Prostate gland (tissue), 2 donors: Measurements from ENCODE around the gene SHC2. TPM values are rescaled to one million over a fixed set of nuclear protein-coding genes. Genes with fewer than 3 reads are reported as not detected.

Experiments
- DNase-seq: peaks from one replicate; pipeline ENCODE4 v3.0.0-alpha.2; 2019; ENCODE audit warnings: low spot score
- H3K27ac ChIP-seq, 2 donors: fragments of 200-600 bp; sonication (generic); 2 replicates each; pipeline ENCODE4 v1.5.1; 2017 to 2019
- H3K27me3 ChIP-seq: fragments of 200-600 bp; sonication (generic); replicated peaks from 2 replicates; pipeline ENCODE4 v1.5.1; 2019; ENCODE audit not compliant: insufficient read depth
- H3K36me3 ChIP-seq, 2 donors: fragments of 200-600 bp; sonication (generic); 1 replicate in 1 of 2; 2 replicates in 1 of 2; pipeline versions ENCODE4 v1.5.1 to v1.8.1; 2017 to 2019
- H3K4me1 ChIP-seq: fragments of 200-600 bp; sonication (generic); replicated peaks from 2 replicates; pipeline ENCODE4 v1.5.1; 2019
- H3K4me3 ChIP-seq, 2 donors: fragments of 200-600 bp; sonication (generic); 2 replicates each; pipeline ENCODE4 v1.5.1; 2017 to 2019
- H3K9me3 ChIP-seq: fragments of 200-600 bp; sonication (generic); 2 replicates; pipeline ENCODE4 v1.5.1; 2017
- POLR2A ChIP-seq: fragments of 450-650 bp; IDR thresholded peaks from one replicate; pipeline ENCODE4 v1.6.1; 2016; ENCODE audit warnings: antibody characterized with exemption, mild to moderate bottlenecking
- POLR2AphosphoS5 ChIP-seq: sonication (generic); formaldehyde crosslinking; IDR thresholded peaks from one replicate; pipeline ENCODE4 v1.6.1; 2017; ENCODE audit warnings: antibody characterized with exemption
- WGBS: methylation state at CpG from one replicate; pipeline ENCODE4 v1.1.5; 2018; 5-methylcytosine and 5-hydroxymethylcytosine counted together
- intact Hi-C: fragments of 100-400 bp; cut with DNase I; formaldehyde crosslinking; loops from one replicate; pipeline ENCODE4 v1.14.2; 2022
- small RNA-seq, 2 donors: library from RNA; depleted of rRNA; stranded (forward); fragments of <200 nt; gene quantifications; one replicate each; pipeline ENCODE3, GENCODE V24; 2016
- total RNA-seq, 2 donors: library from RNA; depleted of rRNA; stranded (reverse); fragments of >200 nt; gene quantifications; one replicate each; pipeline ENCODE4 v1.1.0, GENCODE V29; 2016
- TF ChIP-seq, protein P1 (sequence below), 4 experiments: fragments of 200-600 bp in 2 of 4; fragments of 450-650 bp in 2 of 4; sonication (generic) in 2 of 4; IDR thresholded peaks; 1 replicate in 3 of 4; 2 replicates in 1 of 4; pipeline ENCODE4 v1.5.1; 2016 to 2019; ENCODE audit warnings: antibody characterized with exemption in 4 of 4, mild to moderate bottlenecking in 2 of 4, moderate library complexity in 2 of 4

The SHC2 gene
- total RNA-seq, 2 donors from 2014 or later = 52.2 to 83.4 TPM

- Histone ChIP-seq H3K36me3 (no peaks in the 10 kb centered on the region), H3K27me3 (no peaks in the 10 kb centered on the region), H3K4me3 (no peak overlapping the region), H3K27ac (no peak overlapping the region), H3K9me3 (no peaks in the 10 kb centered on the region), H3K4me1 (peaks cover 6% of the 10 kb centered on the region)
- DNase-seq = no peak
- WGBS = 67% methylated on average over 7 of the region's 7 CpGs
- intact Hi-C loops = no loop called here
- TF ChIP-seq POLR2AphosphoS5 = no peak
- TF ChIP-seq, protein P1, sequence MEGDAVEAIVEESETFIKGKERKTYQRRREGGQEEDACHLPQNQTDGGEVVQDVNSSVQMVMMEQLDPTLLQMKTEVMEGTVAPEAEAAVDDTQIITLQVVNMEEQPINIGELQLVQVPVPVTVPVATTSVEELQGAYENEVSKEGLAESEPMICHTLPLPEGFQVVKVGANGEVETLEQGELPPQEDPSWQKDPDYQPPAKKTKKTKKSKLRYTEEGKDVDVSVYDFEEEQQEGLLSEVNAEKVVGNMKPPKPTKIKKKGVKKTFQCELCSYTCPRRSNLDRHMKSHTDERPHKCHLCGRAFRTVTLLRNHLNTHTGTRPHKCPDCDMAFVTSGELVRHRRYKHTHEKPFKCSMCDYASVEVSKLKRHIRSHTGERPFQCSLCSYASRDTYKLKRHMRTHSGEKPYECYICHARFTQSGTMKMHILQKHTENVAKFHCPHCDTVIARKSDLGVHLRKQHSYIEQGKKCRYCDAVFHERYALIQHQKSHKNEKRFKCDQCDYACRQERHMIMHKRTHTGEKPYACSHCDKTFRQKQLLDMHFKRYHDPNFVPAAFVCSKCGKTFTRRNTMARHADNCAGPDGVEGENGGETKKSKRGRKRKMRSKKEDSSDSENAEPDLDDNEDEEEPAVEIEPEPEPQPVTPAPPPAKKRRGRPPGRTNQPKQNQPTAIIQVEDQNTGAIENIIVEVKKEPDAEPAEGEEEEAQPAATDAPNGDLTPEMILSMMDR (IDR thresholded peaks at IDR 0.05) = no peak
- TF ChIP-seq POLR2A = no peak
These were observed 92.2 kb downstream of the SHC2 start for GRCh38 chr19:368630-369024.

- no peaks in the 10 kb centered on the region for H3K27me3 ChIP-seq
- H3K4me3 ChIP-seq = no peak overlapping the region
- 62% methylated on average over 22 of the region's 22 CpGs for WGBS
- TF ChIP-seq POLR2AphosphoS5 = no peak
- no peak for TF ChIP-seq POLR2A
- TF ChIP-seq, protein P1 (IDR thresholded peaks at IDR 0.05) = no peak
- H3K36me3 ChIP-seq = no peaks in the 10 kb centered on the region
- intact Hi-C loops = no loop called here
- H3K4me1 ChIP-seq = peaks cover 6% of the 10 kb centered on the region
- DNase-seq = no peak
- H3K27ac ChIP-seq = no peak overlapping the region
- no peaks in the 10 kb centered on the region for H3K9me3 ChIP-seq
These were observed 92.7 kb downstream of the SHC2 start for GRCh38 chr19:367963-368629.

DNA sequence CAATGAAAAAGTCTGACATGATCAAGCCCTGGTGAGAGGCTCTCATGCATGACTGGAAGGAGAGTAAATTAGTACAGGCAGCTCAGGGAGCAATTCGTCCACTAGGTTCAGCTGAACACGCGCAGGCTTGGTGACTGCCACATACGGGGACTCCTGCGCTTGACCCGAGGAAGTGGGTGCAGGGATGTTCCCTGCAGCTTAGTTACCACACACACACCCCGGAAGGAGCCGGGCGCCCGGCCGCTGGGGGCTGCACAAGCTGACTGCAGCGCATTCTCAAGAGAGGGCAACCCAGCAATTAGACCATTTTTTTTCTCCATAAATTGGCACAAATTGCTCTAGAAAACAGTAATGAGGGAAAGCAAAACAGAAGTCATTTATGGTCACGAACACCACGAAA, 93.3 kb downstream of the SHC2 start:
- intact Hi-C loops = no loop called here
- no peak for DNase-seq
- Histone ChIP-seq H3K27me3 (no peaks in the 10 kb centered on the region), H3K27ac (no peak overlapping the region), H3K4me1 (peaks cover 5% of the 10 kb centered on the region), H3K9me3 (no peaks in the 10 kb centered on the region), H3K36me3 (no peaks in the 10 kb centered on the region), H3K4me3 (no peak overlapping the region)
- no peak for TF ChIP-seq POLR2A
- TF ChIP-seq, protein P1 (IDR thresholded peaks at IDR 0.05) = no peak
- TF ChIP-seq POLR2AphosphoS5 = no peak
- WGBS = 80% methylated on average over 14 of the region's 14 CpGs

DNA sequence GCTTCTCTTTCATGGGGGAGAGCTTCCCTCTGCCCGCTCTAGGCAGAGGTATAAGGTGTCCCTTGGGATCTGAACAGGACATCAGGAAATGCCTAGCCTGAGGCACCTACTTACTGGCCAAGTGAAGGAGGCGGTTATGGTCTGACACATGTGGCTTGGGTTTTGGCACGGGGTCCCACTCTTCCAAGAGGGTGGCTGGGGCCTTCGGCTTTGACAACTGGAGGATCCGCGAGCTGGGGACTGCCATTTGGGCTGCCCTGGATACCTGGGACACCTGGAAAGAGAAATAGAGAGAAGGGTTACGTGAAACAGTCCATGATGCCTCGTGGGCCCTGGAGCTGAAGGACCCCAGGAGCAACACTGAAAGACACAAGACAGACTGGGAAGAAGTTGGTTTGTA, 93.9 kb downstream of the SHC2 start:
- no peaks in the 10 kb centered on the region for H3K4me1 ChIP-seq
- H3K9me3 ChIP-seq = no peaks in the 10 kb centered on the region
- no peak overlapping the region for H3K27ac ChIP-seq
- intact Hi-C loops = no loop called here
- H3K36me3 ChIP-seq = no peaks in the 10 kb centered on the region
- no peak overlapping the region for H3K4me3 ChIP-seq
- WGBS = 95% methylated on average over 8 of the region's 8 CpGs
- no peaks in the 10 kb centered on the region for H3K27me3 ChIP-seq
- TF ChIP-seq, protein P1 (IDR thresholded peaks at IDR 0.05) = no peak
- TF ChIP-seq POLR2A (no peak), POLR2AphosphoS5 (no peak)
- DNase-seq = no peak

Small RNAs within 50 kb of the gene (small RNA-seq; reads per million reads assigned to genes)
- gene RNA5SP462 = 0.09 to 0.10 reads per million in 2 donors

Other genes starting within 250 kb of the SHC2 start
- 10 to 100 TPM; 40.1 to 76.6 TPM for gene PLPP2, start 169.6 kb downstream of the SHC2 start, total RNA-seq
- gene MIER2, start 116.2 kb downstream of the SHC2 start, total RNA-seq = 10 to 100 TPM; 16.9 to 37.1 TPM
- 1 to 10 TPM in 1 of 2 donors, under 1 TPM in 1; 0.59 to 3.1 TPM for gene C2CD4C, start 51.9 kb downstream of the SHC2 start, total RNA-seq
- gene MADCAM1, start 35.5 kb upstream of the SHC2 start, total RNA-seq = under 1 TPM; 0.80 to 0.91 TPM
- 10 to 100 TPM; 90.0 to 94.9 TPM for gene TPGS1, start 46.5 kb upstream of the SHC2 start, total RNA-seq
- gene CDC34, start 70.7 kb upstream of the SHC2 start, total RNA-seq = 100 to 1,000 TPM in 1 of 2 donors, 10 to 100 TPM in 1; 93.4 to 159 TPM
- under 1 TPM in 1 of 2 donors, not detected in 1; 0.68 TPM for gene GZMM, start 83.0 kb upstream of the SHC2 start, total RNA-seq
- 1,000 to 10,000 TPM in 1 of 2 donors, 100 to 1,000 TPM in 1; 557 to 1,261 TPM for gene BSG, start 111.6 kb upstream of the SHC2 start, total RNA-seq
- gene HCN2, start 128.8 kb upstream of the SHC2 start, total RNA-seq = 1 to 10 TPM in 1 of 2 donors, under 1 TPM in 1; 0.14 to 8.5 TPM
- gene POLRMT, start 172.5 kb upstream of the SHC2 start, total RNA-seq = 100 to 1,000 TPM in 1 of 2 donors, 10 to 100 TPM in 1; 34.7 to 106 TPM
- gene FGF22, start 178.8 kb upstream of the SHC2 start, total RNA-seq = 1 to 10 TPM in 1 of 2 donors, not detected in 1; 4.4 TPM
- 100 to 1,000 TPM in 1 of 2 donors, 10 to 100 TPM in 1; 70.7 to 109 TPM for gene RNF126, start 202.2 kb upstream of the SHC2 start, total RNA-seq
- gene FSTL3, start 215.4 kb upstream of the SHC2 start, total RNA-seq = 100 to 1,000 TPM in 1 of 2 donors, 10 to 100 TPM in 1; 69.3 to 241 TPM
- gene PRSS57, start 234.4 kb upstream of the SHC2 start, total RNA-seq = 1 to 10 TPM in 1 of 2 donors, not detected in 1; 1.7 TPM
- 10 to 100 TPM; 40.9 to 58.7 TPM for gene PALM, start 247.9 kb upstream of the SHC2 start, total RNA-seq